Hematopoietic multipotent progenitor cell (in vitro differentiated cells): ENCODE results near the gene DYNLT4. TPM values are rescaled to one million over a fixed set of nuclear protein-coding genes. Genes with fewer than 3 reads are reported as not detected.
"Not testable (repeated sequence)": the region's sequence is repeated elsewhere in the genome, so short reads cannot be mapped to it uniquely, and the experiment has no call there.

Source experiments
- DNase-seq, 3 donors: peaks; one replicate each; pipeline ENCODE4 v3.0.0-alpha.2; 2011 to 2015; ENCODE audit warnings: low read depth in 2 of 3, low spot score in 2 of 3
- total RNA-seq: library from RNA; depleted of rRNA; stranded (reverse); fragments of >200 nt; gene quantifications from one replicate; pipeline ENCODE4 v1.2.3, GENCODE V29; 2012

The DYNLT4 gene
- total RNA-seq, 1 donor = 2.2 TPM

- no peak for DNase-seq
Observed at GRCh38 chr1:44829506-44830384, 22.6 kb upstream of the DYNLT4 start.

DNA sequence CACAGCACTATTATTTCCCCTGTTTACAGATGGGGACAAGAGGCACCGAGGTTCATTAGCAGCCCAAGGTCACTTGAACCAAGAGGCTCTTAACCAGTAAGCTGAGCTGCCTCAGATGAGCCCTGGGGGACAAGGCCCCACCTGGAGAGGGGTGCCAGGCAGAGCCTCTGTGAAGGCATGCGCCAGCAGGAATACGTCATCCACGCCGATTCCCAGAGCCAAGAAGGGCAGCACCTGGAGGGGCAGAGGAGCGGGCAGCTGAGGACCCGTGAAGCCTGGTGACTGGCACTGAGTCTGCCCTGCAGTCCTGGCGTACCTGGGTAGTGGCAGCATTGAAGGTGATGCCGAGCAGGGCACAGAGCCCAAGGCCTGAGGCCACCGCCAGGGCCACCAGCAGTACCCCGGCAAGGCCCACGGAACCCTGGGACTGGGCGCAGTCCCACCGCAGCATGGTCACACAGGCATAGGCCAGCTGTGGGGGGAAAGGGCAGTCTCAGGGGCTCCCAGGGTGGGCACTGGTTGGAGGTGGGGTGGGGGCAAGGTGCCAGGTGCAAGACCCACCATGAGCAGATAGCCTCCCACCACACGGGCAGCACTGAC is 21.8 kb upstream of the DYNLT4 start:
- DNase-seq = no peak

- DNase-seq = no peak
Observed at GRCh38 chr1:44828003-44828651, 21.0 kb upstream of the DYNLT4 start.

- no peak for DNase-seq
Observed at GRCh38 chr1:44827197-44828002, 20.2 kb upstream of the DYNLT4 start.

- DNase-seq = peak in 2 of 3 donors; percentile 63 to 73
Observed at GRCh38 chr1:44826375-44827196, 19.4 kb upstream of the DYNLT4 start.

DNA sequence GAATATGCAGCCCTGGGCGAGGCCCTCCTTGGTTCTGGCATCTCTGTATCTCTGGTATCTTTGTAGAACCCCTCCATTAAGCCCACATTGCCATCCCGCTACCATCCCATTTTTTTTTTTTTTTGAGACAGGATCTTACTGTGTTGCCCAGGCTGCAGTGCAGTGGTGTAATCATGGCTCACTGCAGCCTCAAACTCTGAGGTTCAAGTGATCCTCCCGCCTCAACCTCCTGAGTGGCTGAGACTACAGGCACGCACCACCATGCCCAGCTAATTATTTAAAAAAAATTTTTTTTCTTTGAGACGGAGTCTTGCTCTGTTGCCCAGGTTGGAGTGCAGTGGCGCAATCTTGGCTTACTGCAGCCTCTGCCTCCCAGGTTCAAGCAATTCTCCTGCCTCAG is 17.2 kb upstream of the DYNLT4 start:
- not testable (repeated sequence) for DNase-seq

DNA sequence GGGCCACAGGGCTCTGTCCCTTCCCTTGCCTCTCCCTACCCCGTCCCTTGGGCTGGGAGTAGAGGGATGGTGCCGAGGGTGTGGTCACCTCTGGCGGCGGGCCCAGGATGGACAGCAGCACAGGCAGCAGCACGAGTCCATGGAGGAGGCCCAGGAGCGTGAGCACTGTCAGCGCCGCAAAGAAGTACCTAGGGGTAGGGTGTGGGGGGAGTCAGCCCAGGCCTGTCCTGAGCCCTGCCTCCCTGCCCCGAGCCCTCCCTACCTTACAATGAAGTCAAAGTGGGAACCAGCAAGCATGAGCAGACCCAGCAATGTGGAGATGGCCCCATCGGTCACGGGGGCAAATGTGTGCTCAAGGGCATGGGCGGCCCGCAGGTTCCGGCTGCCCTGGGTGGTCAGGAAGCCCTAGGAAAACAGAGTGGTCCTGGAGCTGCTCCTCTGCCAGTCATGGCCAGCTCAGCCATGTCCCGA is 15.9 kb upstream of the DYNLT4 start:
- DNase-seq = no peak

DNA sequence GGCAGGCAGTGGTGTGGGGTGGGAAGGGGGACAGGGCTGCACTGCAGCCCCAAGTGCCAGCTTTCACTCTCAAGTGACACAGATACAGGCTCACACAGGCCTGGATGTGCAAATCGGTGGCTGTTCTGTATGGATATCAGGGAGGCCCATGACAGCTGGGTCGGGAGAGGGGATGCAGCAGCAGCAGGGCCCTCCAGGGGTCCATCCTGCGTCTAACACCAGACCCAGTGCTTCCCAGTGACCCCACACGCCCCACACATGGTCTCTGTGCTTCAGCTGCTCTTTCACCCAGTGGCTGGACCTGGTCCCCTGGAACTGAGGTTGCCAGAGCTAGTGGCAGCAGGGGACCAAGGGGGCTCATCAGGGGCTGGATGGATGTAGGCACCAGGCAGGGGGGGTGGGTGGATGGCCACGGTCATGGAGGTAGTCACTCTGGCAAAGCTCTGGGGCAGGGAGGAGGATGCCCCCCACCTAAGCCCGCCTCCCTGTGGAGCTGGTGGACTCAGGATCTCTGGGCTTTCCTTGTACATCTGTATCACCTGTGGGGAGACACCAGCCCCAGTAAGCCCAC is 15.1 kb upstream of the DYNLT4 start:
- DNase-seq = no peak

DNA sequence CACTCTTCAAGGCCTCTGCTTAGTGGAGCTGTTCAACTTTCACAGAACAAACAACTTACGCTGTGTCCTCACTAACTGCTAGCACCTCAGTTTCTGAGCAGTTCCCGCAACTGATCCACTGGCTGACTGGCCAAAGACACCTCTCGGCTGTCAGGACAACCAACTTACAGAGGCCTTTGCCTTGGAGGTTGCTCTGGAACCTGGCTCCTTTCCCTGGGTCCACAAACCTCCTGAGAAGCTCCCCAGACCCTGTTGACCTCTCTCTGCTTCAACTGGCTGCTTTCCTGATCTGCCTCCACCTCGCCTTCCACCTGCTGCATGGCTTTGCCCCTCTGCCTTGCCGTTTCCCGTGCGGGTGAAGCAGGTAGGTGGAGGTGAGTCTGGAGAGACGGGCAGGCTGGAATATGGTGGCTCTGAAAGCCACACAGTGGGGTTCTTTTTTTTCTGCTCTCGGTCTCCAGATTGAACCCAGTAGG is 14.1 kb upstream of the DYNLT4 start:
- no peak for DNase-seq

- DNase-seq = no peak
Observed at GRCh38 chr1:44820328-44821239, 13.4 kb upstream of the DYNLT4 start.

DNA sequence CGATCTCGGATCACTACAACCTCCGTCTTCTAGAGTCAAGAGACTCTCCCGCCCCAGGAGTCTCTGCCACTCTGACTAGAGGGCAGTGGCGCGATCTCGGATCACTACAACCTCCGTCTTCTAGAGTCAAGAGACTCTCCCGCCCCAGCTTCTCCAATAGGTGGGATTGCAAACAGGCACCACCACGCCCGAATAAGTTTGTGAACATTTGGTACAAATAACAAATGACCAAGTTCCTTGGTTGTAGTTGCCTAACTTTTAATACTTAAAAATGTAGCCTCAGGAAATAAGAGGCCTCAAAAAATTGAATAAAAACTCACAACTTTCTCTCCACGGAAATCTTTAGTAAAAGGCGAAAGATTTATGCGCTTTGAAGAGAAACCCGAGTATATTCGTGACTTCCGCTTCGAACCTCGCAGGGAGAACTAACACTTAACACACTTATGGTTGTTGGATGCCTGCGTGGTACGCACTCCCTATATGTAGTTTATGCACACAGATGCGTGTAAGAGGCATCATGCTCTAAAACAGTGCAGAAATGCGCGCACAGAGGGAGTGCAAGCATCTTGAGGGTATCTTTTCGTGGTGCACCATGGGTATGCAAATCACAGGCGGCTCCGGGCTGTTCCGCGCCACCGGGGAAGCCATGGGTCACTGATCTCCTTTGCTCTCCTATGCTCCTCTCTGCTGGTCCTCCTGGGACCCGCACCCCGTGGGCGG is 12.6 kb upstream of the DYNLT4 start:
- peak; percentile 84 to 94 (median 90) for DNase-seq

DNA sequence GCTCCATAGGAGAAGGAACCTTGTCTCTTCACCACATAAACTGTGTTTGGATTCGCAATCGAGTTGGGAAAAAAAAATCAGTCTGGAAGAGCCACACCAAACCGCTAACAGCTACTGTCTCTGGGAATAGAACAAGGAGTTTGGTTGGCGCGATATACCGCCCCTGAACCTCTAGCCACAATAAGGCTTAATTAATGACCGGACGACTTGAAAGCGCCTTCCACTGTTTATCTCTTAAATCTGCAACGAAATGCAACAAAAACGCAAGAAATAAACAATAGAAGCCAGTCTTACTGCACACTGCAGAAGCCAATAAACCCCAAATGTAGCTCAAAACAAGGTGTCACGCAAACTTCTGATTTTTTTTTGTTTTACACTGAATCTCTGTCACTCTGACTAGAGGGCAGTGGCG is 12.1 kb upstream of the DYNLT4 start:
- DNase-seq = no peak

DNA sequence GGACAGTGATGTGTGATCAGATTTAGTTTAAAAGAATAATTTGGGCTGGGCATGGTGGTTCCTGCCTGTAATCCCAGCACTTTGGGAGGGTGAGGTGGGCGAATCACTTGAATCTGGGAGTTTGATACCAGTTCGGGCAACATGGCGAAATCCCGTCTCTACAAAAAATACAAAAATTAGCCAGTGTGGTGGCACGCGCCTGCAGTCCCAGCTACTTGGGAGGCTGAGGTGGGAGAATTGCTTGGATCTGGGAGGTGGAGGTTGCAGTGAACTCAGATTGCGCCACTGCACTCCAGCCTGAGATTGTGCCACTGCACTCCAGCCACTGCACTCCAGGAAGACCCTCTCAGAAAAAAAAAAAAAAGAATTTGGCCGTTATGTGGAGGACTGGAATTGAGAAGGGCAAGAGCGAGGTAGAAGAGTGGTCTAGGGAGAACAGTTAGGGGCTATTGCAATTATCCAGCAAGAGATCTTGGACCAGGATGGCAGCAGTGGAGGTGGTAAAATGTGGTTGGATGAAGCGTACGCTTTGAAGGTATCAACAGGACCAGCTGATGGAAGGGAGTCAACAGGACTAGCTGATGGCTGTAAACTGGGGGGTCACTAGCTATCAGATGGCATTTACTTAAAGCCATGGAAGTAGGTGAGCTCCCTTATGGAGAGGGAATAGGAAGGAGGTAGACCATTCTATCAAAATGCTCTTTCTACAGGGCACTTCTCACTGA is 10.8 kb upstream of the DYNLT4 start:
- no peak for DNase-seq

- no peak for DNase-seq
Observed at GRCh38 chr1:44817307-44817706, 10.2 kb upstream of the DYNLT4 start.

DNA sequence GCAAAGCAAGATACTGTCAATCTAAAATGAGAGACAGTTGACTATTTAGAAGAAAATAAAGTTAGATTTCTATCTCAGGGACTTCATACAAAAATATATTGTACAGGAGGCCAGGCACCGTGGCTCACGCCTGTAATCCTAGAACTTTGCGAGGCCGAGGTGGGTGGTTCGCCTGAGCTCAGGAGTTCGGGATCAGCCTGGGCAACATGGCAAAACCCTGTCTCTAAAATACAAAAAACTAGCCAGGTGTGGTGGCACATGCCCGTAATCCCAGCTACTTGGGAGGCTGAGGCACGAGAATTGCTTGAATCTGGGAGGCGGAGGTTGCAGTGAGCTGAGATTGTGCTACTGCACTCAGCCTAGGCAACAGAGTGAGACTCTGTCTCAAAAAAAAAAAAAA is 8.8 kb upstream of the DYNLT4 start:
- DNase-seq = not testable (repeated sequence)

DNA sequence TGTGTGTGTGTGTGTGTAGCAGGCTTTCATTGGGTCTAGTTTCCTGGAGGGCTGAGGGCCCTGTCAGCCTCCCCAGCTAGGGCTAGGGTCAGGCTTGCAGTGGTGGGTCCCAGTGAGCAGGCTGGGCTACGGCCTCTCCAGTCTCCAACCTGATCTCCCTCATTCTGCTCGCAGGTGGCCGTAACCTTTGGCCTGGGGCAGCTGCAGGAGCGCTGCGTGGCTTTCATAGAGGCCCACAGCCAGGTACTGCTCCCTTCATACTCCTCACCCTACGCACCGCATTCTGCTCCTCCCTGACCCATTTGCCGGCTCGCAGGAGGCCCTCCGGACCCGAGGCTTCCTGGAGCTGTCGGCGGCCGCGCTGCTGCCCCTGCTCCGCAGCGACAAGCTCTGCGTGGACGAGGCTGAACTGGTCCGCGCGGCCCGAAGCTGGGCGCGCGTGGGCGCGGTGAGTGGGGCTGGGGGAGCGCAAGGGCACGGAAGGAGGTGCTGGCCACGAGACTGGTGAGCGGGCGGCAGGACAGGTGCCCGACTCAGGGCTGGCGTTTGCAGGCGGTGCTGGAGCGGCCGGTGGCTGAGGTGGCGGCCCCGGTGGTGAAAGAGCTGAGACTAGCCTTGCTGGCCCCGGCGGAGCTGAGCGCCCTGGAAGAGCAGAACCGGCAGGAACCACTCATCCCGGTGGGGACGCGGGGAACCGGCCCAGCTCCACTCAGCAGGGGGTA is 5.8 kb upstream of the DYNLT4 start:
- DNase-seq = no peak
